ENCODE data around the gene SIPA1L3. TPM values are rescaled to one million over a fixed set of nuclear protein-coding genes. Genes with fewer than 3 reads are reported as not detected.

Gene SIPA1L3
- polyA plus RNA-seq, 3 donors from 2014 or later = 0.29 to 4.1 (median 3.2) TPM

DNA sequence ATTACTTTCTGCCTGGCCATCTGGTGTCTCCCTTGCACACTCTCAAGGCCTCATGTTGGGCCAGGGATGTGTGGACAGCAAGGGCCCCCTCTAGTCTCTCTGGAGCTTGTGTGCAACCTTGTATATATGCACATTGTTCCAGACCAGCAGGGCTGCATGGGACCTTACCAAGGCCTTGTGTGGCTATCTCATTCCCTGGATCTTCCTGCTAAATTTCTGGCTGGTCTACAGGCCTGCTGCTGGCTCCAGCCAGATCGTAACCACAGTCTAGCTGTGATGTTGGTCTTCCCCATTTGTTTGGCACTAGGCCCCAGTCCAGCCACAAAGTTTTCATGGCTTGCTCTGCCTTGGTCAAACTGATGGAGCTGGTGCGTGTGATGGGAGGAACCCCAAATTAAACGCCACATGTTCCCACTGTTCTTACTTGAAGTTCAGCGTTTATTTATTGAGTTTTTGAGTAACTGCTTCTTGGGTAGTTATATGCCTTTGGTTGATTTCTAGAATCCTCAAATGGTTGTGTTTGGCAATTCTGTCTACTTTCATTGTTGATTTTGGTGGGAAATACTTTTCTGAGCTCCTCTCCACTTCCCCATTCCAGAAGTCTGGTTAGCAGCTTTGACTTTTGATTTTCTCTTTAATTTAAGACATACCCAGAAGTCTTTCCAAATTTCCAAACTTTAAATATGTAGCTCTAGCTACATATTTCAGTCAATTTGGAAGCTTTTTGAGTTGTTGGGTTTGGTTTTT is 56.4 kb downstream of the SIPA1L3 start:
- Mint-ChIP-seq H3K9me3 (peaks cover 0 to 11% (median 5%) of the 10 kb centered on the region in 6 donors), H3K36me3 (peaks cover 5 to 7% (median 6%) of the 10 kb centered on the region in 3 donors), H3K4me1 (peaks cover 12 to 29% of the 10 kb centered on the region in 2 donors), H3K27me3 (ENCODE audit: low read depth in 3 of 3) (no peaks in the 10 kb centered on the region), H3K4me3 (no peak overlapping the region), H3K27ac (no peak overlapping the region)
- no peak for DNase-seq

DNA sequence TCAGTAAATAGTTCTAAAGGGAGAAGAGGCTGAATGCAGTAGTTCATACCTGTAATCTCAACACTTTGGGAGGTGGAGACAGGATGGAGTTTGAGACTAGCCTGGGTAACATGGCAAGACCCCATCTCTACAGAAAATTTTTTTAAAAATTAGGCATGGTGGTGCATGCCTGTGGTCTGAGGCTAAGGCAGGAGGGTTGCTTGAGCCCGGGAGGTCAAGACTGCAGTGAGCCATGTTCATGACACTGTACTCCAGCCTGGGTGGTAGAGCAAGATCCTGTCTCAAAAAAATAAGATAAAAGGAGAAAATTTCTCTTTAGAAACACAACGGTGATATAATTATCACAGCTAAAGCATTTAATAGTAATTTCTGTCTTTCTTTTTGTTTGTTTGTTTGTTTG is 57.1 kb downstream of the SIPA1L3 start:
- H3K27ac Mint-ChIP-seq = no peak overlapping the region
- no peak overlapping the region for H3K4me3 Mint-ChIP-seq
- peaks cover 5 to 9% (median 7%) of the 10 kb centered on the region in 3 donors for H3K36me3 Mint-ChIP-seq
- H3K4me1 Mint-ChIP-seq = peaks cover 11 to 28% of the 10 kb centered on the region in 2 donors
- H3K27me3 Mint-ChIP-seq (ENCODE audit: low read depth in 3 of 3) = no peaks in the 10 kb centered on the region
- DNase-seq = no peak
- peaks cover 0 to 11% (median 5%) of the 10 kb centered on the region in 6 donors for H3K9me3 Mint-ChIP-seq

DNA sequence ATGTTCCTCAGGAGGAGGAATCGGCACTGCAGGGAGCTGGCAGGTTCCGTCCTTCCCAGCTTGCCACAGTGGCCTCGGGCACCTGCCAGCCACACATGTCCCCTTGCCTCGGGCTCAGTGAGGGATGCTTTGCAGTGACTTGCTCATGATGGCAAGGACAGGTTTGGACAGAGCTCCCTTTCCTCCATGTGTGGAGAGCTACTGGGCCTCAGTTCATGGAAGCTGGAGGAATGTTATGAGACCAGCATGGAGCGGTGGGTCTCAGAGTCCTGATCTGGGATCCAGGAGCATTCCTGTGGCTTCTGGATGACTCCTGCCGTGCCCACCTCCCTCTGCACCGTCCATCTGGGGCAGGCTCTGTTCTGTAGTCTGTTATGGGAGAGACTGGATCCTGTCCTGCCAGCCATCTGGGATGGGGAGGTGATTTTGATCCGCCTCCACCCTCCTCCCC is 59.2 kb downstream of the SIPA1L3 start:
- peaks cover 7 to 19% (median 14%) of the 10 kb centered on the region in 3 donors for H3K36me3 Mint-ChIP-seq
- H3K4me1 Mint-ChIP-seq = peaks cover 1 to 16% of the 10 kb centered on the region in 2 donors
- peaks cover 2 to 23% (median 11%) of the 10 kb centered on the region in 6 donors for H3K9me3 Mint-ChIP-seq
- no peak overlapping the region for H3K4me3 Mint-ChIP-seq
- DNase-seq = no peak
- no peak overlapping the region for H3K27ac Mint-ChIP-seq
- no peaks in the 10 kb centered on the region for H3K27me3 Mint-ChIP-seq (ENCODE audit: low read depth in 3 of 3)

DNA sequence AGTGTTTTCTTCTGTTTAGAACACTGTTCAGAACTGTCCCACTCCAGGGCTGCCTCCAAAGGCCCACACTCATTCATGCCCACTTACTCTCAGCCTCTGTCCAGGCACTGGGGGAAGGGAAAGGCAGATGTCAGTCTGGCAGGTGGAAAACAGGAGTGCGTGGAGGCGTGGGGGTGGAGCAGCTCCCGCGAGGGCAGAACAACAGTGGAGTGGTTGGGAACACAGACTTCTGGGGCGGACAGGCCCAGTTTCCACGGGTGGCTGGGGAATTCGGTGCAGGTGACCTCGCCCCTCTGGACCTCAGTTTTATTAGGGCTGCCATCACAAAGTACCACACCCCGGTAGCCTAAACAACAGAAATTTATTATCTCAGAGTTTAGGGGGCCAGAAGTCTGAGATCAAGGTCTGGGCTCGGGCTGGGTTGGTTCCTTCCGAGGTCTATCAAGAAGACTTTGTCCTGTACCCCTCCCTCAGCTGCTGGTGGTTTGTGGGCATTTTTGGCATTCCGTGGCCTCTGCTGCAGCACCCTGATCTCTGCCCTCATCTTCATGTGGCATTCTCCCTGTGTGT is 59.7 kb downstream of the SIPA1L3 start:
- Mint-ChIP-seq H3K27ac (no peak overlapping the region), H3K9me3 (peaks cover 6 to 22% (median 9%) of the 10 kb centered on the region in 6 donors), H3K4me1 (peaks cover 1 to 11% of the 10 kb centered on the region in 2 donors), H3K36me3 (peaks cover 5 to 17% (median 12%) of the 10 kb centered on the region in 3 donors), H3K4me3 (no peak overlapping the region), H3K27me3 (ENCODE audit: low read depth in 3 of 3) (no peaks in the 10 kb centered on the region)
- DNase-seq = no peak

DNA sequence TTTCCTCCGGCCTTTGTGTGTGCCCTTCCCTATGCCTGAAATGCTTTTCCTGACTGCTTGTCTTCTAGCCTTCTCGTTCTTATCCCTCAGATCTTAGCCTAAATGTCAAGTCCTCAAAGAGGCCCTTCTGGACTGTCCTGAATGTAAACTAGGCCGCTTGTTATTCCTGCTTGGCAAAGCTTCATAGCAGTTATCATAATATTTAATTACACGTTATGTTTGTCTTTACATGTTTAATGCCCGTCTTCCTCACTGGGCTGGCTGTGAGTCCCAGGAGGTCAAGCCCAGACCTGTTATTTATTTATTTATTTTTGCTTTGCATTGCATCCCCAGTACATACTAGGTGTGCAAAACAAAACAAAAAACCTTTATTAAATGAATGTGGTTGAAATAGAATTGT is 62.7 kb downstream of the SIPA1L3 start:
- Mint-ChIP-seq H3K27me3 (ENCODE audit: low read depth in 3 of 3) (no peaks in the 10 kb centered on the region), H3K27ac (no peak overlapping the region), H3K4me1 (peaks cover 2 to 4% of the 10 kb centered on the region in 2 donors), H3K4me3 (no peak overlapping the region), H3K9me3 (peaks cover 4 to 22% (median 9%) of the 10 kb centered on the region in 6 donors), H3K36me3 (peaks cover 12 to 17% (median 12%) of the 10 kb centered on the region in 3 donors)
- DNase-seq = no peak

DNA sequence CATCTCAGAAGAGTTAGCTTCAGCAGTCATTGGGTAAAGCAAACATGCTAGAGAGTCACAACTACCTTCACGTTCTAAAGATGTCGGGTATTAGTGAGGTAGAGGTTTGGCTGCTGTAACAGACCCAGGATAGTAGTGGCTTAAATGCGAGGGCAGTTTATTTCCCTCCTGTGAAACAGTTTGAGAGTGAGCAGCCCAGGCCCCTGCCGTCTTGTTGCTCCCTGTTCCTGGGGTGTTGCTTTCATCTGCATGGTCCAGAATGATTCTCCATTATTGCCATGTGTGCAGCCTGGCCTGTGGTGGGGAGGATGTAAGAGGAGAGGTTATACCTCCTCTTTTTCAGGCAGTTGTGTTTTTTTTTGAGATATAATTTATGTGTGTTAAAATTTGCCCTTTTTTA is 63.7 kb downstream of the SIPA1L3 start:
- Mint-ChIP-seq H3K4me3 (no peak overlapping the region), H3K36me3 (peaks cover 12 to 17% (median 12%) of the 10 kb centered on the region in 3 donors), H3K27ac (no peak overlapping the region), H3K9me3 (peaks cover 4 to 22% (median 9%) of the 10 kb centered on the region in 6 donors), H3K4me1 (peaks cover 4% of the 10 kb centered on the region in 2 donors), H3K27me3 (ENCODE audit: low read depth in 3 of 3) (no peaks in the 10 kb centered on the region)
- DNase-seq = no peak

DNA sequence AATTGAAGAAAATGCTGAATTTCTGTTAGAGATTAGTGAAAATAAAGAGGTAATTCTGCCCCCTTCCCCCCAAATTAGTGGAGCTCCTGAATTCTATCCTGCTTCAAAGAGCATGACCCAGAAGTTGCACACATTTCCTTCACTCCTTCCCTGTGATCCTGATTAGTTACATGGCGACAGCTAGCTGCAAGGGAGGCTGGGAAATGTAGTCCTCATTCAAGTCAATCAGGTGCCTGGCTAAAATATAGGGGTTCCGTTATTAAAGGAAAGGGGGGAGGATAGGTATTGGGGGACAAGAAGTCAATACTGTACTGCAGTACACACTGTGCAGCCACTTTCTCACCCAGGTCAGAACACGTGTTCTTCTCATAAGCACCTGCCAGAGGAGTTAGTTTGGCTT is 65.8 kb downstream of the SIPA1L3 start:
- Mint-ChIP-seq H3K4me1 (peaks cover 4% of the 10 kb centered on the region in 2 donors), H3K36me3 (peaks cover 12 to 17% (median 12%) of the 10 kb centered on the region in 3 donors), H3K4me3 (no peak overlapping the region), H3K27ac (no peak overlapping the region), H3K9me3 (peaks cover 4 to 22% (median 9%) of the 10 kb centered on the region in 6 donors), H3K27me3 (ENCODE audit: low read depth in 3 of 3) (no peaks in the 10 kb centered on the region)
- no peak for DNase-seq

DNA sequence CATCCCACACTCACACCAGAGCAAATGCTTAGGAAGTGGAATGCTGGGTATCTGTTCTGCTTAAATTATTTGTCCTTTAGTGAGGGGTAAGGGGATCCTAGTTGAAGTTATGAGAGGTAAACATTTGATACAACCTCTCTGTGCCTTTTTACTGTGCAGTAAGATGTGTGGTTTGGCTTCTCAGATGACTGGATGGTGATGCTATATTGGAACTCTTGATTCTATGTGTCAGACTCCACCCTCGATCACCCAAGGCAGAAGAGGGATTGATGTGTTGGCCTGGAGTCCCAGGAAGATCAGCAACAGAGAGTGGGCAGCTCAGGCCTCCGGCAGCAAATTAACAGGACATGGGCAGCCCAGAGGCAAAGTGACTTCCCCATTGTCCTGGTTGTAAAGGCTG is 66.7 kb downstream of the SIPA1L3 start:
- H3K9me3 Mint-ChIP-seq = peaks cover 4 to 22% (median 9%) of the 10 kb centered on the region in 6 donors

DNA sequence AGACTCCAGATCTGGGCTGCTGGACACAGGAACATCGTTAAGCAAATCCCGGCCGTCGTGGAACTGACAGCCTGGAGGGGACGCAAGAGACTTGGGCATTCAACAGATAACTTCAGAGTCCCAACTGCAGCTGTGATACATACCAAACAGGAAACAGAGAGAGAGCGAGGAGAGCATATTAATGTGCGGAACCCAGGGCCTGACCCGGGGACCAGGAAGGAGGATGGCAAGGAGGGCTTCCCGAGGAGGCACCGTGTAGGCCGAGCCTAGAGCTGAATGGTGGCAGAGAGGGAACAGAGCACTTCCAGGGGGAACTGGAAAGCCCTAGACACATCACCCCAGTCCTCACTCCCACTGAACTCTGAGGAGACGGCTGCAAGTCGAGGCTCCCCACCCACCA is 68.1 kb downstream of the SIPA1L3 start:
- Mint-ChIP-seq H3K27me3 (ENCODE audit: low read depth in 3 of 3) (no peaks in the 10 kb centered on the region), H3K4me3 (no peak overlapping the region), H3K9me3 (peaks cover 4 to 16% (median 9%) of the 10 kb centered on the region in 6 donors), H3K27ac (no peak overlapping the region), H3K4me1 (peaks cover 2 to 4% of the 10 kb centered on the region in 2 donors), H3K36me3 (peaks cover 5 to 12% (median 11%) of the 10 kb centered on the region in 3 donors)
- no peak for DNase-seq

More for the DNA sequence above, 66.7 kb downstream of the SIPA1L3 start:
- Mint-ChIP-seq H3K36me3 (peaks cover 10 to 17% (median 12%) of the 10 kb centered on the region in 3 donors), H3K27ac (no peak overlapping the region), H3K27me3 (ENCODE audit: low read depth in 3 of 3) (no peaks in the 10 kb centered on the region), H3K4me3 (no peak overlapping the region), H3K4me1 (peaks cover under 1 to 4% of the 10 kb centered on the region in 2 donors)
- DNase-seq = no peak

DNA sequence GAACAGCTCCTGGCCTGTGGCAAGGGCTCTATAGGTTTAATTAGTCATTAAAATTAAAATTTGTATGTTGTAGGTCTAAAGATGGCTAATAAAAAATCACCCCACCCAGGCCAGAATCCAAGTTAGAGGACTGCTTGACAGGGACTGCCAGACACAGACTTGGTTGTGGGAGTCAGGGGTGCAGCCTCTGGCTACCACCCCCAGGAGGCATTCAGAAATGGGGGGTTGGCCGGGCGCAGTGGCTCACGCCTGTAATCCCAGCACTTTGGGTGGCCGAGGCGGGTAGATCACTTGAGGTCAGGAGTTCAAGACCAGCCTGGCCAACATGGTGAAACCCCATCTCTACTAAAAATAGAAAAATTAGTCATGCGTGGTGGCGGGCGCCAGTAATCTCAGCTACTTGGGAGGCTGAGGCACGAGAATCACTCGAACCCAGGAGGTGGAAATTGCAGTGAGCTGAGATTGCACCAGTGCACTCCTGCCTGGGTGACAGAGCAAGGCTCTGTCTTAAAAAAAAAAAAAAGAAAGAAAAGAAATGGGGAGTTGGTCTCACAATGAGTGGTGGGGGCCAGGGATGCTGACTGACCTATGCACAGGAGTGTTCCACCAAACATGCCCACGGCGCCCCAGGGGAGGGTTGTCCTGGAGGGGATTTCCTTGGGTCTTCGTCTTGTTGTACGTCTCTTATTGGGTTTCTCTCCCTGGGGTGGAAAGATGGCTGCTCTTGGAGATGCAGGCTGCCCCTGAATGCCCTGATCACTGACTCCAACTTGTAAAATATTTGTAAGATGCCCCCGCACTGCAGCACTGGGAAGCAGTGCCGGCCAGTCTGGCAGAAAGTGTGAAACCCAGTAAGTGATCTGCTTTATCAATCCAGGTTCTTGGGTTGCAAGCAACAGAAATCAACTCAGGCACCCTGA is 68.8 kb downstream of the SIPA1L3 start:
- Mint-ChIP-seq H3K27ac (no peak overlapping the region), H3K4me1 (peaks cover 4 to 5% of the 10 kb centered on the region in 2 donors)

DNA sequence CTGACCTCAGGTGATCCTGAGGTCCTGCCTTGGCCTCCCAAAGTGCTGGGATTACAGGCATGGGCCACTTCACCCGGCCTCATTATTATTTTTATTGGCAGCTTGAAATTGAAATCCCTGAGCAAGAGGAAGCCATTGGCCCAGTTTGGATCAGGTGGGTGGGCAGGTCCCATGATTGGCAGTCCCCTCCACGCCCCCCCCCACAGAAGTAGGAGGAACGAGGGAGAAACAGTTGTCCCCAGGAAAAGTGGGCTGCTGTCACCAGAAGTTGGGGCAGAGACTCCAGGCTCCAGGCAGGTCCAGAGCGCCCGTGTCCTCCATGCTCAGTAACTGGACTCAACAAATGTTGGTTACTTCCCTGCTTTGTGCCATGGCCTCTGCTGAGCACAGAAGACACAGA is 70.4 kb downstream of the SIPA1L3 start:
- peaks cover 0 to 3% (median 0%) of the 10 kb centered on the region in 3 donors for H3K36me3 Mint-ChIP-seq
- peaks cover 4 to 5% of the 10 kb centered on the region in 2 donors for H3K4me1 Mint-ChIP-seq
- H3K9me3 Mint-ChIP-seq = no peaks in the 10 kb centered on the region
- H3K27ac Mint-ChIP-seq = no peak overlapping the region
- H3K27me3 Mint-ChIP-seq (ENCODE audit: low read depth in 3 of 3) = peaks cover 0 to 2% (median 0%) of the 10 kb centered on the region in 3 donors
- H3K4me3 Mint-ChIP-seq = no peak overlapping the region
- DNase-seq = no peak

More for the DNA sequence above, 68.8 kb downstream of the SIPA1L3 start:
- DNase-seq = no peak
- Mint-ChIP-seq H3K4me3 (no peak overlapping the region), H3K27me3 (ENCODE audit: low read depth in 3 of 3) (no peaks in the 10 kb centered on the region), H3K36me3 (peaks cover 5 to 12% (median 5%) of the 10 kb centered on the region in 3 donors), H3K9me3 (peaks cover 4 to 10% (median 6%) of the 10 kb centered on the region in 6 donors)

DNA sequence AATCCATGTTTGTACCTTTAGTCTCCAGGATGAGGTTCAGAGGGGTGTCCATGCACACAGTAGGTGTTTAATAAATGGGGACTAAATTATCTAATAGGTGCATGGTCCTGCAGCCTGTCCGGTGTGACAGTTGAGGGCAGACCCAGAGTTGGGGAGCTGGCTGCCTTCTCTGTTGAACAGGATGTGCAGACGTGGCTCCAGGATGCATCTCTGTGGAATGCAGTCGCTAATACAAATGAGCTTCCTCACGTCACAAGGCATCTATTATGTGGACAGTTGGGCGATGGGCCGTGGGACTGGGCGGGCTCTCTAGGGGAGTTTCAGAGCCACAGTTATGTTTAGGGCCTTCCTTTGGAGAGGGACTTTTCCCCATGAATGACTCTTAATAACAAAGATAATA is 71.0 kb downstream of the SIPA1L3 start:
- Mint-ChIP-seq H3K9me3 (no peaks in the 10 kb centered on the region), H3K36me3 (peaks cover 0 to 3% (median 0%) of the 10 kb centered on the region in 3 donors), H3K27ac (no peak overlapping the region), H3K4me3 (no peak overlapping the region), H3K27me3 (ENCODE audit: low read depth in 3 of 3) (peaks cover 0 to 2% (median 0%) of the 10 kb centered on the region in 3 donors), H3K4me1 (peaks cover 4 to 5% of the 10 kb centered on the region in 2 donors)
- no peak for DNase-seq

DNA sequence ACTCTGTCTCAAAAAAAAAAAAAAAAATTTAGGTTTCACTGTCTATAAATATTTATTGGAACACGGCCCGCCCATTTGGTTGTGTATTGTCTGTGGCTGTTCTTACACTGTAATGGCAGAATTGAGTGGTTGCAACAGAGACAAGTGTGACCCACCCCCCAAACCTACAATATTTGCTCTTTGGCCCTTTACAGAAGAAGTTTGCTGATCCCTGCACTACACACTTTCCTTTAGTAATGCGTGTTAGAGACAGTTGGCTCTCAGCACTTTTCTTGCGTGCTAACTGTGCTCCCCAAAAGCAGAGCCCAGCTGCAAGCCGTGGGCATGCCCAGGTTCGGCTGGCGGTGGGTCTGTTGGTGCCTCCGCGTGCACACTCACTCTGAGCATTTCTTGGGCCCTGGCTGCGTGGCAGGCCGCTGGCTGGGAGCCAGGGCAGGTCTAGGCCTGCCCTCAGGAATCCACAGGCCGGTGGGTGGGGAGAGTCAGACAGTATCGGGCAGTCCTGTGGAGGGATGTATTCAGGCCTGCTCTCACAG is 72.6 kb downstream of the SIPA1L3 start:
- Mint-ChIP-seq H3K4me3 (no peak overlapping the region), H3K27ac (no peak overlapping the region), H3K4me1 (peaks cover 2 to 13% of the 10 kb centered on the region in 2 donors)

More for the DNA sequence above, 72.6 kb downstream of the SIPA1L3 start:
- Mint-ChIP-seq H3K9me3 (no peaks in the 10 kb centered on the region), H3K27me3 (ENCODE audit: low read depth in 3 of 3) (peaks cover 0 to 2% (median 0%) of the 10 kb centered on the region in 3 donors), H3K36me3 (no peaks in the 10 kb centered on the region)
- DNase-seq = no peak
